Esophagus squamous epithelium (tissue), 5 donors: ENCODE data around the gene THRA. TPM values are rescaled to one million over a fixed set of nuclear protein-coding genes. Genes with fewer than 3 reads are reported as not detected.
A peak's percentile ranks its signal among the peaks of the same experiment; 100 is the strongest.

Experiments used
- DNase-seq: peaks from one replicate; lab custom pipeline; 2025; lab: John Stamatoyannopoulos, UW
- H3K27ac ChIP-seq, 4 donors: fragments of 200-600 bp; sonication (generic); one replicate each; pipeline ENCODE4 v1.5.1; 2016 to 2019; ENCODE audit warnings: mild to moderate bottlenecking in 1 of 4
- H3K27me3 ChIP-seq, 4 donors: fragments of 200-600 bp; sonication (generic); 1 replicate in 3 of 4; 2 replicates in 1 of 4; pipeline versions ENCODE4 v1.5.1 to v1.6.0; 2017 to 2021; ENCODE audit warnings: antibody characterized with exemption in 1 of 4
- H3K36me3 ChIP-seq, 3 donors: fragments of 200-600 bp; sonication (generic); one replicate each; pipeline ENCODE4 v1.5.1; 2016 to 2019
- H3K4me1 ChIP-seq, 3 donors: fragments of 200-600 bp; sonication (generic); one replicate each; pipeline ENCODE4 v1.5.1; 2017 to 2019
- H3K4me3 ChIP-seq, 4 donors: fragments of 200-600 bp; sonication (generic); 1 replicate in 3 of 4; 2 replicates in 1 of 4; pipeline ENCODE4 v1.5.1; 2016 to 2019; ENCODE audit warnings: mild to moderate bottlenecking in 2 of 4, moderate library complexity in 1 of 4
- H3K9me3 ChIP-seq, 3 donors: fragments of 200-600 bp; sonication (generic); one replicate each; pipeline ENCODE4 v1.5.1; 2016 to 2019
- POLR2A ChIP-seq, 4 donors: fragments of 450-650 bp; IDR thresholded peaks; one replicate each; pipeline ENCODE4 v1.6.1; 2017; ENCODE audit warnings: antibody characterized with exemption in 4 of 4, mild to moderate bottlenecking in 4 of 4, moderate library complexity in 3 of 4
- WGBS, 2 donors: methylation state at CpG; one replicate each; pipeline ENCODE4 v1.1.5; 2018; 5-methylcytosine and 5-hydroxymethylcytosine counted together
- intact Hi-C: fragments of 100-400 bp; cut with DNase I; formaldehyde crosslinking; loops from one replicate; pipeline ENCODE4 v1.15.0; 2022
- total RNA-seq, 4 donors: library from RNA; depleted of rRNA; stranded (reverse); fragments of >200 nt; gene quantifications; one replicate each; pipeline ENCODE4 v1.1.0, GENCODE V29; 2016
- TF ChIP-seq, protein P1 (sequence below), 6 experiments: fragments of 450-650 bp in 4 of 6; fragments of 200-600 bp in 2 of 6; sonication (generic) in 2 of 6; IDR thresholded peaks; one replicate each; pipeline ENCODE4 v1.5.1; 2016 to 2019; ENCODE audit warnings: antibody characterized with exemption in 6 of 6, mild to moderate bottlenecking in 4 of 6, moderate library complexity in 4 of 6
- donor health status: DM: yes; HTN: yes; CAD: no.

Gene THRA
- total RNA-seq, 4 donors from 2014 or later, result 4.2 to 27.1 (median 13.4) TPM

- H3K9me3 ChIP-seq, result no peaks in the 10 kb centered on the region
- 23 to 37% methylated on average over 4 to 7 of the region's 9 CpGs for WGBS, 2 donors
- DNase-seq, result no peak
- H3K36me3 ChIP-seq, result peaks cover 18 to 44% (median 20%) of the 10 kb centered on the region in 3 donors
- peaks cover 73 to 82% (median 79%) of the 10 kb centered on the region in 3 donors for H3K4me1 ChIP-seq
- peak overlapping the region; percentile 95 to 100 (median 98) for H3K27ac ChIP-seq
- TF ChIP-seq POLR2A (IDR thresholded peaks at IDR 0.05), result peak in 2 of 4 donors; percentile 22 to 32
- TF ChIP-seq, protein P1, sequence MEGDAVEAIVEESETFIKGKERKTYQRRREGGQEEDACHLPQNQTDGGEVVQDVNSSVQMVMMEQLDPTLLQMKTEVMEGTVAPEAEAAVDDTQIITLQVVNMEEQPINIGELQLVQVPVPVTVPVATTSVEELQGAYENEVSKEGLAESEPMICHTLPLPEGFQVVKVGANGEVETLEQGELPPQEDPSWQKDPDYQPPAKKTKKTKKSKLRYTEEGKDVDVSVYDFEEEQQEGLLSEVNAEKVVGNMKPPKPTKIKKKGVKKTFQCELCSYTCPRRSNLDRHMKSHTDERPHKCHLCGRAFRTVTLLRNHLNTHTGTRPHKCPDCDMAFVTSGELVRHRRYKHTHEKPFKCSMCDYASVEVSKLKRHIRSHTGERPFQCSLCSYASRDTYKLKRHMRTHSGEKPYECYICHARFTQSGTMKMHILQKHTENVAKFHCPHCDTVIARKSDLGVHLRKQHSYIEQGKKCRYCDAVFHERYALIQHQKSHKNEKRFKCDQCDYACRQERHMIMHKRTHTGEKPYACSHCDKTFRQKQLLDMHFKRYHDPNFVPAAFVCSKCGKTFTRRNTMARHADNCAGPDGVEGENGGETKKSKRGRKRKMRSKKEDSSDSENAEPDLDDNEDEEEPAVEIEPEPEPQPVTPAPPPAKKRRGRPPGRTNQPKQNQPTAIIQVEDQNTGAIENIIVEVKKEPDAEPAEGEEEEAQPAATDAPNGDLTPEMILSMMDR (IDR thresholded peaks at IDR 0.05), result peak in 2 of 6 experiments; percentile 4
- H3K4me3 ChIP-seq, result peak overlapping the region; percentile 17 to 86 (median 76)
- intact Hi-C loops, result no loop called here
- H3K27me3 ChIP-seq, result no peaks in the 10 kb centered on the region
These were observed 35.4 kb downstream of the THRA start for GRCh38 chr17:40097931-40098845.

GRCh38 chr17:40098846-40099618 lies 36.3 kb downstream of the THRA start:
- Histone ChIP-seq H3K4me1 (peaks cover 76 to 82% (median 80%) of the 10 kb centered on the region in 3 donors), H3K27me3 (no peaks in the 10 kb centered on the region), H3K36me3 (peaks cover 17 to 36% (median 18%) of the 10 kb centered on the region in 3 donors), H3K27ac (peak overlapping the region; percentile 95 to 100 (median 98)), H3K4me3 (peak overlapping the region; percentile 70 to 86 (median 76)), H3K9me3 (no peaks in the 10 kb centered on the region)
- peak; percentile 97 for DNase-seq
- TF ChIP-seq, protein P1 (IDR thresholded peaks at IDR 0.05), result peak in 1 of 6 experiments; percentile 4
- peak in 2 of 4 donors; percentile 93 for TF ChIP-seq POLR2A (IDR thresholded peaks at IDR 0.05)
- 0 to 2% methylated on average over 6 to 16 of the region's 52 CpGs for WGBS, 2 donors
- intact Hi-C loops, result no loop called here

DNA sequence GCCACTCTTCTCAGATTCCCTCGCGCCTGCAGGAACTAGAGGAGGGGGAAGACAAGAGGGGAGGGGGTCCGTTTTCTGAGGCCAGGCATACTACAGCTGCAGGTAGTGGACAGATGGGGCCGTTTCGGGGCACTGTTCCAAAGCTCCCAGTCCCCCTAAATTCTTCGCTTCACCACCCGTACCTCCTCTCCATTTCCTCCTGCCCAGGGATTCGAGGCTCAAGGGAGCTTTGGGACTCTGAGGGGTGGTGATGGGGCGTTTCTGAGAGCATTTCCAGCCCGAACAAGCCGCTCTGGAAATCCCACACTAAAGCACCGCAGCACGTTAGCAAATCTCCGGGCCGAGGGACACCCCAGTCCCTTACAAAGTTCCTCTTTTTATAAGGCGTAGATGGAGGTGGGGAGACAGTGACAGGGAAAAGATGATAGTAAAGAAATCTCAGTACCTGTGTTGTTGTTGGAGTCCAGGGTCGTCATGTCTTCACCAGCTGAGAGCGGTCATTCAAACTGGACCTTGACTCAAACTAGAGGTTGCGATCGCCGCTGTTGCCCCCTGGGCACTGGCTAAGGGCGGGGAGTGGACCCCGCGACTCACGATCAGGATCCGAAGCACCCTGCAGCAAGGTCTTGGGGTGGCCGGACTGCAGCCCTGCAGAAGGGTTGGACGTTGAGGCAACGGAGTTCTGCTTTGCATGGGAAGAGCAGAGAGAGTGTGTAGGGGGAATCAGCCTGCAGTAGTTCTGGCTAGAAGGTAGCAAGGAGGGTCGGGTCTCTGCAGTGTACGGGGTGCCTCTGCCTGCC lies 37.1 kb downstream of the THRA start:
- 0 to 4% methylated on average over 14 to 27 of the region's 31 CpGs for WGBS, 2 donors
- TF ChIP-seq POLR2A (IDR thresholded peaks at IDR 0.05), result no peak
- TF ChIP-seq, protein P1 (IDR thresholded peaks at IDR 0.05), result peak in 1 of 6 experiments; percentile 0
- peak overlapping the region; percentile 70 to 86 (median 76) for H3K4me3 ChIP-seq
- no peaks in the 10 kb centered on the region for H3K9me3 ChIP-seq
- DNase-seq, result no peak
- H3K4me1 ChIP-seq, result peaks cover 77 to 82% (median 80%) of the 10 kb centered on the region in 3 donors
- H3K27me3 ChIP-seq, result no peaks in the 10 kb centered on the region
- H3K36me3 ChIP-seq, result peaks cover 15 to 28% (median 18%) of the 10 kb centered on the region in 3 donors
- H3K27ac ChIP-seq, result peak overlapping the region; percentile 95 to 100 (median 98)
- intact Hi-C loops, result no loop called here

DNA sequence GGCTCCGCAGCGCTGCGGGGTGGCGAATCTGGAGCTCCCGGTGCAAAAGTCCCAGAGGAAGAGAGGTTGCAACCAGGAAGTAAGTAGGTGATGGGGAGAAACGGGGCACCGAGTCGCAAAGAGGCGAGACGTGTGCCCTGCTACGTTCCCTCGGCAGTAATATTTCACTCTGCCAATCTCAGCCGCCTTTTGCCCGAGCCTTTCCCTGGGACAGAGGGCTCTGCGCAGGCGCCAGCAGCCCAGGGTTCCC lies 37.6 kb downstream of the THRA start, which contains the start of gene NR1D1:
Gene NR1D1, minus strand, starts transcription at position 171 of the 250 bp plus-strand sequence. CDS start 495 bp downstream, outside the sequence.
- Histone ChIP-seq H3K4me3 (peak within 1 kb of the TSS; percentile 70 to 86 (median 76)), H3K36me3 (peaks cover 11 to 22% (median 17%) of the 10 kb centered on the region in 3 donors), H3K27ac (peak within 1 kb of the TSS; percentile 95 to 100 (median 98)), H3K27me3 (no peaks in the 10 kb centered on the region), H3K9me3 (no peaks in the 10 kb centered on the region), H3K4me1 (peaks cover 78 to 82% (median 80%) of the 10 kb centered on the region in 3 donors)
- 0% methylated on average over 13 to 16 of the region's 16 CpGs for WGBS, 2 donors
- intact Hi-C loops, result no loop called here
- TF ChIP-seq, protein P1 (IDR thresholded peaks at IDR 0.05), result no peak
- TF ChIP-seq POLR2A (IDR thresholded peaks at IDR 0.05), result peak in 3 of 4 donors; percentile 64 to 98 (median 95)
- DNase-seq, result no peak
